Upper lobe of right lung (tissue), 1 donor: ENCODE results near the gene GRB2. TPM values are rescaled to one million over a fixed set of nuclear protein-coding genes. Genes with fewer than 3 reads are reported as not detected.
A peak's percentile ranks its signal among the peaks of the same experiment; 100 is the strongest.

Source experiments
- ATAC-seq: fragments of 200-7000 bp; cut with Tn5 transposase; one replicate; pipeline ENCODE4 v1.9.1; 2020; ENCODE audit warnings: mild to moderate bottlenecking, moderate library complexity
- DNase-seq: peaks from one replicate; pipeline ENCODE4 v3.0.0-alpha.2; 2020
- H3K27ac ChIP-seq: fragments of 200-600 bp; one replicate; pipeline ENCODE4 v1.8.0; 2022
- H3K27me3 ChIP-seq: fragments of 200-600 bp; one replicate; pipeline ENCODE4 v1.8.0; 2022; ENCODE audit warnings: mild to moderate bottlenecking
- H3K36me3 ChIP-seq: fragments of 200-600 bp; one replicate; pipeline ENCODE4 v1.8.0; 2022
- H3K4me1 ChIP-seq: fragments of 200-600 bp; one replicate; pipeline ENCODE4 v1.8.0; 2022
- H3K4me3 ChIP-seq: fragments of 200-600 bp; one replicate; pipeline ENCODE4 v1.8.0; 2022; ENCODE audit warnings: mild to moderate bottlenecking
- H3K9me3 ChIP-seq: fragments of 200-600 bp; one replicate; pipeline ENCODE4 v1.8.0; 2022
- CTCF ChIP-seq: fragments of 200-600 bp; IDR thresholded peaks from one replicate; pipeline ENCODE4 v1.8.0; 2022; ENCODE audit warnings: antibody characterized with exemption
- intact Hi-C: fragments of 100-400 bp; cut with DNase I; formaldehyde crosslinking; loops from one replicate; pipeline ENCODE4 v1.11.0; 2022
- total RNA-seq: library from RNA; stranded (reverse); fragmentation: NEBNext Ultra II Directional; extraction: Animal tissue kit (Norgen Biotek cat#: 25700); gene quantifications from one replicate; pipeline ENCODE4 v1.2.1, GENCODE V29; 2021
- donor health status: DM: no; HTN: yes; CAD: no; lungs with severe emphysema.

GRB2 gene
- total RNA-seq, 1 donor from 2014 or later, result 139 TPM

DNA sequence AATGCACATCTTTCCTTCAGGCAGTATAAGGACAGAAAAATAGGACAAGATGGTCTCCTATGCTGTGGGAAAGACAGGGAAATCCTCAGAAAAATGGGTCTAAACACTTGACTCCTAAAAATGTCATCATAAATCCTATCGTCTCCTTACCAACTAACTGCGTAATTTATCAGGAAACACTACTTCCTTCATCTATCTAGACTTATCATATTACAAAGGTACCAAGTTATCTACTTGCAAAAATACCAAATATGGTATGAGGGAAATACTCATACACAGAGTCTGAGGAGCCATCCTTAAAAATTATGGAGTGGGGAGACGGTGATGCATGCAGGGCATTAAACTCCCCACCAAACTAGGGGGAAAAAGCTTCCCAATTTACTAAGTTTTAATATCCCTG is 44.1 kb downstream of the GRB2 start:
- DNase-seq (no peak), ATAC-seq (no peak)
- Histone ChIP-seq H3K4me3 (no peak overlapping the region), H3K9me3 (no peaks in the 10 kb centered on the region), H3K36me3 (no peaks in the 10 kb centered on the region), H3K27ac (no peak overlapping the region), H3K4me1 (peaks cover 70% of the 10 kb centered on the region), H3K27me3 (no peaks in the 10 kb centered on the region)
- intact Hi-C loops, result no loop called here
- no peak for TF ChIP-seq CTCF

GRCh38 chr17:75356260-75356937 is 49.1 kb downstream of the GRB2 start:
- TF ChIP-seq CTCF, result no peak
- ATAC-seq (no peak), DNase-seq (no peak)
- H3K9me3 ChIP-seq, result no peaks in the 10 kb centered on the region
- no peaks in the 10 kb centered on the region for H3K27me3 ChIP-seq
- intact Hi-C loops, result no loop called here
- no peak overlapping the region for H3K4me3 ChIP-seq
- H3K36me3 ChIP-seq, result no peaks in the 10 kb centered on the region
- peaks cover 37% of the 10 kb centered on the region for H3K4me1 ChIP-seq
- H3K27ac ChIP-seq, result no peak overlapping the region

DNA sequence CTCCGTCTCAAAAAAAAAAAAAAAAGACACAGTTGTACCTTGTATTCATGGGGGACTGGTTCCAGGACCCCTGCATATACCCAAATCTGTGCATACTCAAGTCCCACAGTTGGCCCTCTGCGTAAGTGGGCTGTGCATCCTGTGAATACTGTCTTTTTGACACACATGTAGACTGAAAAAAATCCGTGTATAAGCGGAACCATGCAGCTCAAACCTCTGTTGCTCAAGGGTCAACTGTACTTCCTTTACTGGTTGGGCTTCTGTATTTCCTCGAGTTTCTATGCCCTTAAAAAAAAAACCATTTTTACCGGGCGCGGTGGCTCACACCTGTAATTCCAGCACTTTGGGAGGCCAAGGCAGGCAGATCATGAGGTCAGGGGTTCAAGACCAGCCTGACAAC is 52.3 kb downstream of the GRB2 start:
- Histone ChIP-seq H3K4me1 (peaks cover 25% of the 10 kb centered on the region), H3K27me3 (no peaks in the 10 kb centered on the region), H3K36me3 (no peaks in the 10 kb centered on the region), H3K4me3 (no peak overlapping the region), H3K27ac (no peak overlapping the region), H3K9me3 (no peaks in the 10 kb centered on the region)
- DNase-seq (no peak), ATAC-seq (no peak)
- TF ChIP-seq CTCF, result no peak
- intact Hi-C loops, result no loop called here

- no peak for DNase-seq
- H3K4me1 ChIP-seq, result peaks cover 36% of the 10 kb centered on the region
- ATAC-seq, result peak; percentile 81
Observed at GRCh38 chr17:75352079-75352569, 53.4 kb downstream of the GRB2 start.

DNA sequence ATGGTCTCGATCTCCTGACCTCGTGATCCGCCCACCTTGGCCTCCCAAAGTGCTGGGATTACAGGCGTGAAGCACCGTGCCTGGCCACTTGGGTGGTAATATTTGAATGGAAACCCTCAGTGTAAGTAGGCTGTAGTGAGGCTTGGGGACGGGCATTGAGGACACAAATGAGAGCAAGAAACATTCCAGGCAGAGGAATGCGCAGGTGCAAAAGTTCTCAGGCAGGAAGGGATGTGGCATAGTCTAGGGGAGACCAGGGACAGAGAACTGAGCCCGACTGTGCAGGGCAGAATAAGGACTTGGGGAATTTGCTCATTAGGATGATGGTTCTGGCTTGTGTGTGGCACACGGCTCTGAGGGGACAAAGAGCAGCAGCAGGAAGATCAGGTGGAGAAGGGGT is 54.8 kb downstream of the GRB2 start:
- H3K9me3 ChIP-seq, result no peaks in the 10 kb centered on the region
- ATAC-seq (no peak), DNase-seq (no peak)
- peaks cover 34% of the 10 kb centered on the region for H3K4me1 ChIP-seq
- H3K27ac ChIP-seq, result no peak overlapping the region
- intact Hi-C loops, result no loop called here
- no peak overlapping the region for H3K4me3 ChIP-seq
- no peaks in the 10 kb centered on the region for H3K27me3 ChIP-seq
- no peak for TF ChIP-seq CTCF
- H3K36me3 ChIP-seq, result no peaks in the 10 kb centered on the region

More at GRCh38 chr17:75352079-75352569, 53.4 kb downstream of the GRB2 start:
- Histone ChIP-seq H3K4me3 (no peak overlapping the region), H3K9me3 (no peaks in the 10 kb centered on the region), H3K27me3 (no peaks in the 10 kb centered on the region), H3K27ac (peak overlapping the region; percentile 11), H3K36me3 (no peaks in the 10 kb centered on the region)
- intact Hi-C loops, result no loop called here
- no peak for TF ChIP-seq CTCF
